Liver (tissue), 3 donors: Measurements from ENCODE around the gene NNT.

Source experiments
- EGR1 ChIP-seq, 2 donors: IDR thresholded peaks; 2 replicates each; pipeline ENCODE4 v1.6.1; 2016 to 2018; ENCODE audit warnings: antibody characterized with exemption in 2 of 2, low read depth in 2 of 2
- GABPA ChIP-seq, 2 donors: IDR thresholded peaks in 1 of 2; conservative IDR thresholded peaks in 1 of 2; 2 replicates each; pipeline ENCODE4 v1.6.1; 2016; ENCODE audit warnings: antibody characterized with exemption in 2 of 2, mild to moderate bottlenecking in 1 of 2, moderate library complexity in 1 of 2
- HNF4A ChIP-seq, 2 donors: conservative IDR thresholded peaks; 2 replicates each; pipeline ENCODE4 v1.6.1; 2016; ENCODE audit warnings: antibody characterized with exemption in 2 of 2, mild to moderate bottlenecking in 2 of 2
- JUND ChIP-seq, 2 donors: IDR thresholded peaks; 2 replicates each; pipeline ENCODE4 v1.6.1; 2016; ENCODE audit warnings: antibody characterized with exemption in 2 of 2
- RXRA ChIP-seq, 2 donors: IDR thresholded peaks; 2 replicates each; pipeline ENCODE4 v1.6.1; 2017 to 2018; ENCODE audit warnings: antibody characterized with exemption in 2 of 2, mild to moderate bottlenecking in 1 of 2
- SP1 ChIP-seq: IDR thresholded peaks from 2 replicates; pipeline ENCODE4 v1.6.1; 2018; ENCODE audit warnings: antibody characterized with exemption, mild to moderate bottlenecking
- TAF1 ChIP-seq: conservative IDR thresholded peaks from 2 replicates; pipeline ENCODE4 v1.6.1; 2016; ENCODE audit warnings: antibody characterized with exemption, mild to moderate bottlenecking
- YY1 ChIP-seq: IDR thresholded peaks from 2 replicates; pipeline ENCODE4 v1.6.1; 2016; ENCODE audit warnings: antibody characterized with exemption, mild to moderate bottlenecking
- TF ChIP-seq, protein P1 (sequence below): fragments of 150-350 bp; IDR thresholded peaks from 2 replicates; pipeline ENCODE4 v1.5.1; 2017; ENCODE audit warnings: improper control_type of control experiment, low read depth, low read length; ENCODE audit not compliant: missing input control
- TF ChIP-seq, protein P2 (sequence below): IDR thresholded peaks from 2 replicates; pipeline ENCODE4 v1.6.1; 2016; ENCODE audit warnings: antibody characterized with exemption
- TF ChIP-seq, protein P3 (sequence below): IDR thresholded peaks from 2 replicates; pipeline ENCODE4 v1.6.1; 2016; ENCODE audit warnings: antibody characterized with exemption, mild to moderate bottlenecking
- TF ChIP-seq, protein P4 (sequence below): IDR thresholded peaks from 2 replicates; pipeline ENCODE4 v1.6.1; 2016; ENCODE audit warnings: antibody characterized with exemption
- TF ChIP-seq, protein P5 (sequence below): IDR thresholded peaks from 2 replicates; pipeline ENCODE4 v1.6.1; 2016; ENCODE audit warnings: antibody characterized with exemption
- donor health status: healthy.
- donor health status: healthy.

DNA sequence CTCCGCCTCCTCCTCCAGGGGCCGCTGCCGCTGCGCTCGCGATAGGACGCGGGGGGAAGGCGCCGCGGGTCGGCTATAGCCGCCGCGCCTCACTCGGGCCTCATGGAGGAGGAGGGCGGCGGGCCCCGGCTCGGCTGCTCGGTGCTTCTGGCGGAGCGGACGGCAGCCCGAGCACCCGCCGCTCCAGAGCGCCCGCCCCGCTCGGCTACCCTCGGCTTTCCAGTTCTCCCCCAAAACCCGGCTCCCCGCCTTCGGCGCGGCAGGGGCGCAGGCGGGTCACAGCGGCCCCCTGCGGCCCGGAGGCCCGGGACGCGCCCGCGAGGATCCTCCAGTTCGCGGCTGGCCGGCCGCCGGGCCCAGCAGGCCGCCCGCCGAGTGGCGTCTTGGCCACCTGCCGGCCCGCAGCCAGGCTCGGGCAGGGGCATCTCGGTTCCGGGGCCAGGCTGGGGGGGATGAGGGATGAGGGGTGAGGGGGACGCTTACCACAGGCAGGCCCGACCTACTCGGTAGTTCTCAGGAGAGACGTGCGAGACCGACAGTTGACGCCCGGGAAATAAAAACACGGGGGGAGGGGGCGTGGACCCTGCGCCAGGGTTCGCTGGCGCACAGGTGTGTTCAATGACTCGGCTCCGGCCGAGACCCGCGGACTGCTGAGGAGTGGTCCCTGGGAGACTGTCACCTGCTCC lies 46.0 kb upstream of the NNT start, which contains the start of gene PAIP1:
- TF ChIP-seq, protein P1, sequence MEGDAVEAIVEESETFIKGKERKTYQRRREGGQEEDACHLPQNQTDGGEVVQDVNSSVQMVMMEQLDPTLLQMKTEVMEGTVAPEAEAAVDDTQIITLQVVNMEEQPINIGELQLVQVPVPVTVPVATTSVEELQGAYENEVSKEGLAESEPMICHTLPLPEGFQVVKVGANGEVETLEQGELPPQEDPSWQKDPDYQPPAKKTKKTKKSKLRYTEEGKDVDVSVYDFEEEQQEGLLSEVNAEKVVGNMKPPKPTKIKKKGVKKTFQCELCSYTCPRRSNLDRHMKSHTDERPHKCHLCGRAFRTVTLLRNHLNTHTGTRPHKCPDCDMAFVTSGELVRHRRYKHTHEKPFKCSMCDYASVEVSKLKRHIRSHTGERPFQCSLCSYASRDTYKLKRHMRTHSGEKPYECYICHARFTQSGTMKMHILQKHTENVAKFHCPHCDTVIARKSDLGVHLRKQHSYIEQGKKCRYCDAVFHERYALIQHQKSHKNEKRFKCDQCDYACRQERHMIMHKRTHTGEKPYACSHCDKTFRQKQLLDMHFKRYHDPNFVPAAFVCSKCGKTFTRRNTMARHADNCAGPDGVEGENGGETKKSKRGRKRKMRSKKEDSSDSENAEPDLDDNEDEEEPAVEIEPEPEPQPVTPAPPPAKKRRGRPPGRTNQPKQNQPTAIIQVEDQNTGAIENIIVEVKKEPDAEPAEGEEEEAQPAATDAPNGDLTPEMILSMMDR: peak; percentile 62
- TF ChIP-seq YY1 (no peak), SP1 (no peak), EGR1 (IDR thresholded peaks at IDR 0.05; ENCODE audit: low read depth in 2 of 2) (no peak), TAF1 (no peak), JUND (IDR thresholded peaks at IDR 0.05) (no peak), RXRA (IDR thresholded peaks at IDR 0.05) (no peak), GABPA (IDR thresholded peaks at IDR 0.05 in 1 of 2, conservative IDR thresholded peaks at IDR 0.05 in 1 of 2) (no peak), HNF4A (conservative IDR thresholded peaks at IDR 0.05) (no peak)
- TF ChIP-seq, protein P2, sequence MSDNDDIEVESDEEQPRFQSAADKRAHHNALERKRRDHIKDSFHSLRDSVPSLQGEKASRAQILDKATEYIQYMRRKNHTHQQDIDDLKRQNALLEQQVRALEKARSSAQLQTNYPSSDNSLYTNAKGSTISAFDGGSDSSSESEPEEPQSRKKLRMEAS: no peak
- TF ChIP-seq, protein P3, sequence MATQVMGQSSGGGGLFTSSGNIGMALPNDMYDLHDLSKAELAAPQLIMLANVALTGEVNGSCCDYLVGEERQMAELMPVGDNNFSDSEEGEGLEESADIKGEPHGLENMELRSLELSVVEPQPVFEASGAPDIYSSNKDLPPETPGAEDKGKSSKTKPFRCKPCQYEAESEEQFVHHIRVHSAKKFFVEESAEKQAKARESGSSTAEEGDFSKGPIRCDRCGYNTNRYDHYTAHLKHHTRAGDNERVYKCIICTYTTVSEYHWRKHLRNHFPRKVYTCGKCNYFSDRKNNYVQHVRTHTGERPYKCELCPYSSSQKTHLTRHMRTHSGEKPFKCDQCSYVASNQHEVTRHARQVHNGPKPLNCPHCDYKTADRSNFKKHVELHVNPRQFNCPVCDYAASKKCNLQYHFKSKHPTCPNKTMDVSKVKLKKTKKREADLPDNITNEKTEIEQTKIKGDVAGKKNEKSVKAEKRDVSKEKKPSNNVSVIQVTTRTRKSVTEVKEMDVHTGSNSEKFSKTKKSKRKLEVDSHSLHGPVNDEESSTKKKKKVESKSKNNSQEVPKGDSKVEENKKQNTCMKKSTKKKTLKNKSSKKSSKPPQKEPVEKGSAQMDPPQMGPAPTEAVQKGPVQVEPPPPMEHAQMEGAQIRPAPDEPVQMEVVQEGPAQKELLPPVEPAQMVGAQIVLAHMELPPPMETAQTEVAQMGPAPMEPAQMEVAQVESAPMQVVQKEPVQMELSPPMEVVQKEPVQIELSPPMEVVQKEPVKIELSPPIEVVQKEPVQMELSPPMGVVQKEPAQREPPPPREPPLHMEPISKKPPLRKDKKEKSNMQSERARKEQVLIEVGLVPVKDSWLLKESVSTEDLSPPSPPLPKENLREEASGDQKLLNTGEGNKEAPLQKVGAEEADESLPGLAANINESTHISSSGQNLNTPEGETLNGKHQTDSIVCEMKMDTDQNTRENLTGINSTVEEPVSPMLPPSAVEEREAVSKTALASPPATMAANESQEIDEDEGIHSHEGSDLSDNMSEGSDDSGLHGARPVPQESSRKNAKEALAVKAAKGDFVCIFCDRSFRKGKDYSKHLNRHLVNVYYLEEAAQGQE: no peak
- TF ChIP-seq, protein P4, sequence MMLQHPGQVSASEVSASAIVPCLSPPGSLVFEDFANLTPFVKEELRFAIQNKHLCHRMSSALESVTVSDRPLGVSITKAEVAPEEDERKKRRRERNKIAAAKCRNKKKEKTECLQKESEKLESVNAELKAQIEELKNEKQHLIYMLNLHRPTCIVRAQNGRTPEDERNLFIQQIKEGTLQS: no peak
- TF ChIP-seq, protein P5, sequence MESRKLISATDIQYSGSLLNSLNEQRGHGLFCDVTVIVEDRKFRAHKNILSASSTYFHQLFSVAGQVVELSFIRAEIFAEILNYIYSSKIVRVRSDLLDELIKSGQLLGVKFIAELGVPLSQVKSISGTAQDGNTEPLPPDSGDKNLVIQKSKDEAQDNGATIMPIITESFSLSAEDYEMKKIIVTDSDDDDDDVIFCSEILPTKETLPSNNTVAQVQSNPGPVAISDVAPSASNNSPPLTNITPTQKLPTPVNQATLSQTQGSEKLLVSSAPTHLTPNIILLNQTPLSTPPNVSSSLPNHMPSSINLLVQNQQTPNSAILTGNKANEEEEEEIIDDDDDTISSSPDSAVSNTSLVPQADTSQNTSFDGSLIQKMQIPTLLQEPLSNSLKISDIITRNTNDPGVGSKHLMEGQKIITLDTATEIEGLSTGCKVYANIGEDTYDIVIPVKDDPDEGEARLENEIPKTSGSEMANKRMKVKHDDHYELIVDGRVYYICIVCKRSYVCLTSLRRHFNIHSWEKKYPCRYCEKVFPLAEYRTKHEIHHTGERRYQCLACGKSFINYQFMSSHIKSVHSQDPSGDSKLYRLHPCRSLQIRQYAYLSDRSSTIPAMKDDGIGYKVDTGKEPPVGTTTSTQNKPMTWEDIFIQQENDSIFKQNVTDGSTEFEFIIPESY: peak; percentile 41
